Measurements from ENCODE around the gene CASZ1.

Gene CASZ1

DNA sequence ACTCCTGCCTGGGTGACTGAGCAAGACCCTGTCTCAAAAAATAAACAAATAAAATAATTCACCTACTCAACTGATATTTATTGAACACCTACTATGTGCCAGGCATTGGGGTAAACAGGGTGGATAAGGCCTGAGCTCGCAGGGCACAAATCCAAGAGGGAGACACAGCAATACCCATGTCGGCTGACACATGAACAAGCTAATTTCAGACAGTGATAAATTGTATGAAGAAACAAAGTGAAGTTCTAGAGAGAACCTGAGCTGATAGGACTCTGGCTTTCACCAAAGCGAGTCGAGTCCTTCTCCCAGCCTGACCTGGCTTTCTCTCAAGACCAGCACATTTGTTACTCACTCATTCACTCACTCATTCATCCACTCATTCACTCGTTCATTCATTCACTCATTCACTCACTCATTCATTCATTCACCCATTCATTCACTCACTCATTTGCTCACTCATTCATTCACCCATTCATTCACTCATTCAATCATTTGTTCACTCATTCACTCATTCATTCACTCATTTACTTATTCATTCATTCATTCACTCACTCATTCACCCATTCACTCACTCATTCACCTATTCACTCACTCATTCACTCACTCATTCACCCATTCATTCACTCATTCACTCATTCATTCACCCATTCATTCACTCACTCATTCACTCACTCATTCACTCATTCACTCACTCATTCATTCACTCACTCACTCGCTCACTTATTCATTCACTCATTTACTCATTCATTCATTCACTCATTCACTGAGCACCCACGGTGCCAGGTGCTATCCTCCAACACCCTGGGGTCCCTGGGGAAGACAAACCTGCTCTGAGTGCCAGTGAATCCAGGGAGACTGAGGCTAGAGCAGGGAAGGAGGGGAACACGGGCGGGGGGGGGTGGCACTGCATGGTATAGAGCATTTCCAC lies 37.4 kb upstream of the CASZ1 start:
- H3K36me3 ChIP-seq (ENCODE audit: control insufficient read depth, insufficient read depth, low read length), result no peaks in the 10 kb centered on the region
- H3K9me3 ChIP-seq (ENCODE audit: control insufficient read depth, low read length), result no peaks in the 10 kb centered on the region
- H3K4me1 ChIP-seq (ENCODE audit: control insufficient read depth, insufficient read depth, low read length, poor library complexity, severe bottlenecking), result no peaks in the 10 kb centered on the region
- no peak overlapping the region for H3K27ac ChIP-seq (ENCODE audit: insufficient read depth, low read length, poor library complexity, severe bottlenecking)
- H3K4me3 ChIP-seq (ENCODE audit: insufficient read depth, low read depth, low read length, poor library complexity, severe bottlenecking), result no peak overlapping the region
- DNase-seq, result no peak
- peaks cover 18% of the 10 kb centered on the region for H3K27me3 ChIP-seq (replicated peaks; ENCODE audit: control insufficient read depth, insufficient read depth, low read length, poor library complexity, severe bottlenecking)

DNA sequence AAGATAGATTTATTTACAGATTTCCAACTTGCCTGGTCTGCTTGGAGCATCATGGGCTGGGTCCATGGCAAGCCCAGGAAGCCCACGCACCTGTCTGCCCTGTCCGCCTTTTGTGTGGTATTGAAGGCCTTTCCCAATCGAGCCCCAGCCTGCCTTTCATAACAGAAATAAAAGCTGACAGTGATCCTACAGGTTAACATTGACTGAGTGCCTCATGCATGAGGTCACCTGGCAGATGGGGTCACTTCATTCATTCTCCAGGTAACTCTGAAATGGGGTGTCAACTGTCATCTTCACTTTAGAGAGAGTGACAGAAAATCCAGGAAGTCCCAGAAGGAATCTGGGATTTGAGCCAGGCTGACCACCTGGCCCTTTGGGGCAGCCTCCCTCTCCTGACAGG lies 36.3 kb upstream of the CASZ1 start:
- no peak for DNase-seq
- Histone ChIP-seq H3K27ac (ENCODE audit: insufficient read depth, low read length, poor library complexity, severe bottlenecking) (no peak overlapping the region), H3K36me3 (ENCODE audit: control insufficient read depth, insufficient read depth, low read length) (no peaks in the 10 kb centered on the region), H3K9me3 (ENCODE audit: control insufficient read depth, low read length) (no peaks in the 10 kb centered on the region), H3K27me3 (replicated peaks; ENCODE audit: control insufficient read depth, insufficient read depth, low read length, poor library complexity, severe bottlenecking) (peaks cover 15% of the 10 kb centered on the region), H3K4me3 (ENCODE audit: insufficient read depth, low read depth, low read length, poor library complexity, severe bottlenecking) (no peak overlapping the region), H3K4me1 (ENCODE audit: control insufficient read depth, insufficient read depth, low read length, poor library complexity, severe bottlenecking) (no peaks in the 10 kb centered on the region)

DNA sequence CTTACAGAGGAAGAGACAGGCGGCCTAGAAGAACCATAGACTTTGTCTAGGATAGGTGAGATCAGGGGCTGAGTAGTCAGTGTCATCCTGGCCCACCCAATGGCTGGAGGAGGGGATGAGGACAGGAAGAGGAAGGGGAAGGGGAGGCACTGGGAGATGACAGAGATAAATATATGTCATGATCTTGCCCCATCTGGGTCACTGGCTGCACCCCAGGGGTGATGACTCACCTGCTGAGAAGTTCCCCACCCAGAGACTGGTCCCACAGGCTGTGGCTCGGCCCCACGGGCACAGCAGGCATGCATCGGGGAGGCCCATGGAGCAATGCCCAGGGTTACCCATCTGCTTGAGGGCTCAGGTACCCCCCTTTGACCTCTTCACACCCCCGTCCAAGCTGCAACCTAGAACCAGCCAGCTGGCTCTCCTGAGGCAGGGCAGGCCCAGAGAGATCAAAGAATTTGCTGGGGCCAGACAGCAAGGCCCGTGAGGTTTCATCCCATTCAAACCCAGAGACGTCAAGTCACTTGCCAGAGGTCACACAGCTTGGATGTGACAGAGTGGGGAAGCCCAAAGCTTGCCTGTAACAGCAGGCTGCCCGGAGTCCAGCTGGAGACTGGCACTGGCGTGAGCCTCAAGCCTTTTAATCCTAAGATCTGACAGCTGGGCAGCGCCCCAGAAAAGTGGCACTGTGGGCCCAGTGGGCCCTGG lies 34.7 kb upstream of the CASZ1 start:
- H3K36me3 ChIP-seq (ENCODE audit: control insufficient read depth, insufficient read depth, low read length), result no peaks in the 10 kb centered on the region

DNA sequence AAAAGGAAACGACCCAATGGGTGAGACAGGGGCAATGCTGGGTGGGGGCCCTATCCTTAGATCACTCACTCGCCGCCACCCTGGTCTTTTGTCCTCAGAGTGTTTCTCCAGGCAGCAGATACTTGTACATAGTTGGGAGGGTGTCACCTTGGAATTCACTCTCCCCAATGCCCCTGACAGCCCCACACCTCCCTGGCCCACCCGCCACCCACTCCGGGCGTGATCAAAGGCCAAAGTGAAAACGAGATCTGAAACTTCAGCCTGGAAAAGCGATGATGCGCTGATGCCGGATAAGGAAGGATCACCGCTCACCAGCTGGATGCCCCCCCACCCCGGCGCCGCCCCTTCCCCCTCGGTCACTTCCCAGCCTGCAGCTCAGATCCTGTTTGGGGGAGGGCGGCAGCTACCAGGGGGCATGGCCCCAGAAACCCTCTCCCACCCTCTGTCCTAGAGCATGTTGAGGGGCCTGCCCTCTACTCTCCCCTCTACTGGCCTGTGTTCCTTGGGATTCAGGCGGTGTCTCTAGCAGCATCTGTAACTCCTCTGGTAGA lies 33.6 kb upstream of the CASZ1 start:
- Histone ChIP-seq H3K36me3 (ENCODE audit: control insufficient read depth, insufficient read depth, low read length) (no peaks in the 10 kb centered on the region), H3K27ac (ENCODE audit: insufficient read depth, low read length, poor library complexity, severe bottlenecking) (no peak overlapping the region), H3K9me3 (ENCODE audit: control insufficient read depth, low read length) (no peaks in the 10 kb centered on the region), H3K27me3 (replicated peaks; ENCODE audit: control insufficient read depth, insufficient read depth, low read length, poor library complexity, severe bottlenecking) (peaks cover 6% of the 10 kb centered on the region), H3K4me1 (ENCODE audit: control insufficient read depth, insufficient read depth, low read length, poor library complexity, severe bottlenecking) (no peaks in the 10 kb centered on the region), H3K4me3 (ENCODE audit: insufficient read depth, low read depth, low read length, poor library complexity, severe bottlenecking) (no peak overlapping the region)
- no peak for DNase-seq

More for the DNA sequence above, 34.7 kb upstream of the CASZ1 start:
- Histone ChIP-seq H3K27ac (ENCODE audit: insufficient read depth, low read length, poor library complexity, severe bottlenecking) (no peak overlapping the region), H3K27me3 (replicated peaks; ENCODE audit: control insufficient read depth, insufficient read depth, low read length, poor library complexity, severe bottlenecking) (peaks cover 9% of the 10 kb centered on the region), H3K4me3 (ENCODE audit: insufficient read depth, low read depth, low read length, poor library complexity, severe bottlenecking) (no peak overlapping the region), H3K9me3 (ENCODE audit: control insufficient read depth, low read length) (no peaks in the 10 kb centered on the region), H3K4me1 (ENCODE audit: control insufficient read depth, insufficient read depth, low read length, poor library complexity, severe bottlenecking) (no peaks in the 10 kb centered on the region)
- no peak for DNase-seq

DNA sequence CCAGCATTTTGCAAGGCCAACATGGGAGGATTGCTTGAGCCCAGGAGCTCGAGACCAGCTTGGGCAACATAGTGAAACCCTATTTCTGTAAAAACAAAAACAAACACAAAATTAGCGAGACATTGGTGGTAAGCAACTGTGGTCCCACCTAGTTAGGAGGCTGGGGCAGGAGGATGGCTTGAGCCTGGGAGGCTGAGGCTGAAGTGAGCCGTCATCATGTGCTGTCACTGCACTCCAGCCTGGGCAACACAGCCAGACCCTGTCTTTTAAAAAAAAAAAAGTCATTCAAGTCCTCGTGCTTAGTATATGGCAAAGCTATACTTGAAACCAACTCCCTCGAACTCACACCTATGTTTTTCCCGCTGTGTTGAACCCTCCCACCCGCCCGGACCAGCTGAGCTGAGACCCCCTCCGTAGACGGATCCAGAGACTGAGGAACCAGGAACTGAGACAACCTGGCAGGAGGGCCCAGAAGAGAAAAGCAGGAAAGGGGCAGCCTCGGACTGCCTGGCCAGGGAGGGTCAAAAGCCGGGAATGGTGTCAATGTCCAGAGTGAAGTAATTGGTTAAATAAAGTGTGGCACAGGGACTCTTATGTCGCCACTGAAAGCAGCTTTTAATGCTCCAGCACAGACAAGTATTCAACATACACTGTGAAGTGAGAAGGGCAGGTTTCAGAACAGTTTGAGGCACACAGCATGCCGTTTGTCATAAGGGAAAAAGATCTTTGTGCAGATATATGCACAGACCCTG lies 32.8 kb upstream of the CASZ1 start:
- Histone ChIP-seq H3K27me3 (replicated peaks; ENCODE audit: control insufficient read depth, insufficient read depth, low read length, poor library complexity, severe bottlenecking) (no peaks in the 10 kb centered on the region), H3K27ac (ENCODE audit: insufficient read depth, low read length, poor library complexity, severe bottlenecking) (no peak overlapping the region), H3K9me3 (ENCODE audit: control insufficient read depth, low read length) (no peaks in the 10 kb centered on the region), H3K4me1 (ENCODE audit: control insufficient read depth, insufficient read depth, low read length, poor library complexity, severe bottlenecking) (no peaks in the 10 kb centered on the region), H3K36me3 (ENCODE audit: control insufficient read depth, insufficient read depth, low read length) (no peaks in the 10 kb centered on the region), H3K4me3 (ENCODE audit: insufficient read depth, low read depth, low read length, poor library complexity, severe bottlenecking) (no peak overlapping the region)
- no peak for DNase-seq

DNA sequence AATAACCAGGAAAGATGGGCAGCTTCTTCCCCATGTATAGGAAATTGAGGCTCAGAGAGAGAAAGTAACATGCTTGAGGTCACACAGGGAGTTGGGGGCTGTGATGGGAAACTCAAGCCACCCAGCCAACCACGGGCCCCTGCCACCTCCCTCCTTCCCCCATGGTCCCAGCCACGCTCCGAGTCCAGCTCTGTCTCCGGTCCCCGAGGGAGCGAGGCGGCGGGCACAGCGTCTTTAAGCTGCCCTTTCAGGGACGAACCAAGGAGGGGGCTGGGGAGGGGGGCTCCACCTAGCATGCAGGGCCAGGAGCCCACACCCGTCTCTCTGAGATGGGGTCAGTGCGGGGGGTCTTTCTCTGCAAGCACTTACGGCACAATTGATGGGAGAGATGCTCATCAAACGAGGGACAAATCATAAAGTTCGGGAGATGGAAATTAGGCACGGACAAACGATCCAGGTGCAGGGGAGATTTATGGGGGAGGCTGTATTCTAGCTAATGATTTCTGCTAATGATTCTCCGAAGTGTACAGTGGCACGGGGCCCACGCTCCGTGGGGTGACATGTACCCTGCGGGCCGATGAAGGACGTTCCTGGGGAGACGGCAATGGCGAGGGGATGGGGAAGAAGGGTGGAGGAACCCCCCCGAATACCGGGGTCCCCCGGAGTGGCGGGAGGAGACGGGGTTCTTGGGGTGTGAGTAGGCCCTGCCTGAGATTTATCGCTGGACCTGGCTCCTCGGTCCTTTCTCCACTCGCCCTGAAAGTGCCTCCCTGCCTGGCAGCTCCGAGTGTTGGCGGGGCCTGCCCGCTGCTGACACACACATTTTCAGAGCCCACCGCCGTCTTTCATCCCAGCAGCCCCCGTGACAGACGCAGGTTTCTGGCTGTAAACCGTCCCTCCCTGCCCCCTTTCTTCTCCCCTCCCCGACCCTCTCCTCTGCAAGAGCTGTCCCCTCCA lies 31.2 kb upstream of the CASZ1 start:
- Histone ChIP-seq H3K27ac (ENCODE audit: insufficient read depth, low read length, poor library complexity, severe bottlenecking) (no peak overlapping the region), H3K36me3 (ENCODE audit: control insufficient read depth, insufficient read depth, low read length) (no peaks in the 10 kb centered on the region), H3K4me3 (ENCODE audit: insufficient read depth, low read depth, low read length, poor library complexity, severe bottlenecking) (no peak overlapping the region), H3K4me1 (ENCODE audit: control insufficient read depth, insufficient read depth, low read length, poor library complexity, severe bottlenecking) (no peaks in the 10 kb centered on the region), H3K9me3 (ENCODE audit: control insufficient read depth, low read length) (no peaks in the 10 kb centered on the region), H3K27me3 (replicated peaks; ENCODE audit: control insufficient read depth, insufficient read depth, low read length, poor library complexity, severe bottlenecking) (no peaks in the 10 kb centered on the region)
- no peak for DNase-seq

DNA sequence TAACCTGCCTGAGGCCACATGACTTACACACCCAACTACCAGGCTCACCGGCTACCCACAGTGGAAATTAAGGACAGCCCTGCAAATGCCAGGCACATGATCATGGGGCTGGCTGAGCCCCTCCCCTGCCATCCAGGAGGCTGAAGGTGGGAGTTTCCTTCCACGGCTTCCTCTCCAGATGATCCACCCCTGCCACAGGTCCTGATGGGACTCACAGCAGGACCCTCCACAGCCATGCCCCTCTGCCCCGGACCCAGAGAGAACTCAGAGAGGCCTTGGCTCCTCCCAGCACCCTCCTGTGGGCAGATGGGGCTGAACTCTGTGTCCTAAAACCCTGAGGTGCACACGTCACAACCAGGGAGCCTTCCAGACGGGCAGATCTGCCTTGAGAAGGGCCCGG lies 29.1 kb upstream of the CASZ1 start:
- Histone ChIP-seq H3K27ac (ENCODE audit: insufficient read depth, low read length, poor library complexity, severe bottlenecking) (no peak overlapping the region), H3K4me3 (ENCODE audit: insufficient read depth, low read depth, low read length, poor library complexity, severe bottlenecking) (no peak overlapping the region), H3K9me3 (ENCODE audit: control insufficient read depth, low read length) (no peaks in the 10 kb centered on the region), H3K36me3 (ENCODE audit: control insufficient read depth, insufficient read depth, low read length) (no peaks in the 10 kb centered on the region), H3K4me1 (ENCODE audit: control insufficient read depth, insufficient read depth, low read length, poor library complexity, severe bottlenecking) (no peaks in the 10 kb centered on the region), H3K27me3 (replicated peaks; ENCODE audit: control insufficient read depth, insufficient read depth, low read length, poor library complexity, severe bottlenecking) (no peaks in the 10 kb centered on the region)
- no peak for DNase-seq

DNA sequence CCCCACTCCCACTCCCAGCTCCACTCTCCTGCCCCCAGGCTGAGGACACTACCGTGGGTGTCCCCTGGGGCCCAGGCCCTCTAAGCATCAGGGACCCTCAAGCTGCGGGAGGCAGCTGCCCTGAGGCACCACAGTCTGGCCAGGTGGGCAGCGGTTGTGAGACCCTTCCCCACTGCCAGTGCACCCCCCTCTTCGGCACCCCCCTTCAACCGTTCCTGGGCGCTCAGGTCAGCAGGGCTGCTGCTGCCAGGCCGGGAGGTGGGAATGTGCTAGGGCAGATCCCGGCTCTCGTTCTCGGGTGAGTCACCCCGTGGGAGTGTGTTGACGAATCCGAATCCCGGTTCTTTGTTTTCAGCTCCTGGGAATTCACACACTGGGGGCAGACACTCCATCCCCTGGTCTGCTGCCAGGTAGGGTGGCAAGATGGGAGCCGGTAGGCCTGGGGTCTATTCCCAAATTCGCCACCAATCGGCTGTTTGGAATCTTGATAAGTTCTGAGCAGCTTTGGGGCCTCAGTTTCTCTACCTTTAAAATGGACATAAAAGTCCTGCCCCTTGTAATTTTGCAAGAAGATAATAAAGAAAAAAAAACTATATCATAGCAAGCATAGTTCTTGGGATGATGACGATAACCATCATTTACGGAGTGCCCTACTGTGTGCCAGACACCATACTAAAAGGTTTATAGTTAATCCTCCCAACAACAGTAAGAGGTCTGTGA lies 28.5 kb upstream of the CASZ1 start:
- Histone ChIP-seq H3K4me3 (ENCODE audit: insufficient read depth, low read depth, low read length, poor library complexity, severe bottlenecking) (no peak overlapping the region), H3K9me3 (ENCODE audit: control insufficient read depth, low read length) (no peaks in the 10 kb centered on the region), H3K27me3 (replicated peaks; ENCODE audit: control insufficient read depth, insufficient read depth, low read length, poor library complexity, severe bottlenecking) (no peaks in the 10 kb centered on the region), H3K4me1 (ENCODE audit: control insufficient read depth, insufficient read depth, low read length, poor library complexity, severe bottlenecking) (no peaks in the 10 kb centered on the region), H3K27ac (ENCODE audit: insufficient read depth, low read length, poor library complexity, severe bottlenecking) (no peak overlapping the region), H3K36me3 (ENCODE audit: control insufficient read depth, insufficient read depth, low read length) (no peaks in the 10 kb centered on the region)
- DNase-seq, result no peak

Data from effector memory CD4-positive, alpha-beta T cell (primary cell).